Loucy (cell line): ENCODE measurements around the gene SRGAP2C.
"Not testable (repeated sequence)": the region's sequence is repeated elsewhere in the genome, so short reads cannot be mapped to it uniquely, and the experiment has no call there.

Experiments used
- H2AFZ ChIP-seq: fragments of 200-600 bp; sonication (generic); 2 replicates; pipeline ENCODE4 v1.6.0; 2016; ENCODE audit warnings: antibody characterized with exemption, mild to moderate bottlenecking, low read length, moderate library complexity
- H3F3A ChIP-seq: fragments of 200-600 bp; 2 replicates; pipeline ENCODE4 v1.6.0; 2016; ENCODE audit warnings: antibody characterized with exemption, low read depth, mild to moderate bottlenecking
- H3K27me3 ChIP-seq: fragments of 200-600 bp; sonication (generic); 2 replicates; pipeline ENCODE4 v1.6.1; 2014; ENCODE audit warnings: low read length, mild to moderate bottlenecking; ENCODE audit not compliant: insufficient read depth, poor library complexity, severe bottlenecking
- H3K36me3 ChIP-seq: fragments of 200-600 bp; sonication (generic); 2 replicates; pipeline ENCODE4 v1.6.1; 2016; ENCODE audit warnings: low read length; ENCODE audit not compliant: insufficient read depth
- H3K4me1 ChIP-seq: fragments of 200-600 bp; sonication (generic); 2 replicates; pipeline ENCODE4 v1.5.1; 2014; ENCODE audit warnings: low read length, mild to moderate bottlenecking; ENCODE audit not compliant: insufficient read depth, poor library complexity, severe bottlenecking
- H3K4me2 ChIP-seq: fragments of 200-600 bp; sonication (generic); 2 replicates; pipeline ENCODE4 v1.6.0; 2014; ENCODE audit warnings: antibody characterized with exemption, low read length, low read depth, mild to moderate bottlenecking; ENCODE audit not compliant: poor library complexity, severe bottlenecking
- H3K4me3 ChIP-seq: fragments of 200-600 bp; sonication (generic); 2 replicates; pipeline ENCODE4 v1.5.1; 2014; ENCODE audit warnings: low read length, mild to moderate bottlenecking, mixed read lengths; ENCODE audit not compliant: poor library complexity, severe bottlenecking
- H3K79me2 ChIP-seq: fragments of 200-600 bp; sonication (generic); 2 replicates; pipeline ENCODE4 v1.6.1; 2014; ENCODE audit warnings: low read length; ENCODE audit not compliant: insufficient read depth
- H3K9ac ChIP-seq: fragments of 200-600 bp; sonication (generic); 2 replicates; pipeline ENCODE4 v1.6.0; 2014; ENCODE audit warnings: mild to moderate bottlenecking, low read depth, low read length, moderate library complexity; ENCODE audit not compliant: poor library complexity, severe bottlenecking
- H3K9me2 ChIP-seq: fragments of 200-600 bp; sonication (generic); replicated peaks from 2 replicates; pipeline ENCODE4 v1.6.1; 2016; ENCODE audit warnings: low read depth, low read length, mixed read lengths
- H3K9me3 ChIP-seq: fragments of 200-600 bp; sonication (generic); 2 replicates; pipeline ENCODE4 v1.6.1; 2014; ENCODE audit warnings: mild to moderate bottlenecking, antibody characterized with exemption, low read length, low read depth; ENCODE audit not compliant: insufficient read depth
- H4K20me1 ChIP-seq: fragments of 200-600 bp; sonication (generic); 2 replicates; pipeline ENCODE4 v1.6.0; 2014; ENCODE audit warnings: antibody characterized with exemption, low read length, mild to moderate bottlenecking; ENCODE audit not compliant: insufficient read depth, poor library complexity, severe bottlenecking

SRGAP2C gene

DNA sequence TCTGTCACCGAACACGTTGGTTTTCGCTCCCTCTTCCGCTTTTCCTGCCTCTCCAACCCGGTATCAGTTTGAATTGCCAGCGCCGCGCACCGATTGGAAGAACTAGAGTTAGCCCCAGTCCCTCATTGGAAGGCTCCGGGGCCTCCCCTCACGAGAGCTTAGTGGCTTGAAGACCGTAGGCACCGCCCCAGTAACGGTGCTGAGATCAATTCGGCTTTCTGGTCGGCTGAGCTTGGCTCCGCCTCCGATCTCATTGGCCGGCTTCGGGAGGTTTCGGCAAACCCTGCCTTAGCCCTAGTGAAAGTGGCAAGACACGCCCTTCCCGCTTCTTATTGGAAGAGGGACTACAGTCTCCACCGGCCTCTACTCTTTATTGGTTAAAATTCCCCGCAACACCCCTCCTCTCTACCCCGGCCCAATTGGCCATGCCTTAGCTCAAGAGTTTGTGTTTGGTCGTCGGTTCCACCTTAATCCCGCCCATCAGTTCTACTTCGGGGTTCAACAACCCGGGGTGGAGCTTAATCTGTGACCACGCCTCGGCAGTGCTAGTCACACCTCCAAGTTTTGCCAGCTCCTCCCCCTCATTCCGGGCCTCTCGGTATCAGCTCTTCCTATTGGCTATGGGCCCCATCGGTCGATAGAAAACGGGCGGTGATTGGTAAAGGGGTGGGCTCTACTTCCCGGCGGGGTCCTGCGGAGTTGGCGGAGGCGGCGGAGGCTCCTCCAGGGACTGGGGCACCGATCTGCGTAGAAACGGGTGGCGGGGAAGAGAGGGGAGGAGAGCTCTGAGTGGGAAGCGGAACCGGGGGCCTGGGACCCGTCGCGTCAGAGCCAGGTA lies at the start of gene SRGAP2C, which contains the start of gene FAM72B:
Gene SRGAP2C, plus strand, starts transcription at position 686 of the 838 bp plus-strand sequence. CDS start 2,472 bp downstream, outside the sequence.
Gene FAM72B, minus strand, starts transcription at position 51 of the 838 bp plus-strand sequence. CDS start 851 bp downstream, outside the sequence.
- peak within 1 kb of the TSS; percentile 66 for H3K9ac ChIP-seq
- H3K27me3 ChIP-seq, H3K4me1 ChIP-seq, H3F3A ChIP-seq, H4K20me1 ChIP-seq, H3K79me2 ChIP-seq, H3K9me3 ChIP-seq, H3K9me2 ChIP-seq, H2AFZ ChIP-seq, H3K36me3 ChIP-seq: not testable (repeated sequence)
- peak within 1 kb of the TSS; percentile 37 for H3K4me2 ChIP-seq
- H3K4me3 ChIP-seq = peak within 1 kb of the TSS; percentile 71

DNA sequence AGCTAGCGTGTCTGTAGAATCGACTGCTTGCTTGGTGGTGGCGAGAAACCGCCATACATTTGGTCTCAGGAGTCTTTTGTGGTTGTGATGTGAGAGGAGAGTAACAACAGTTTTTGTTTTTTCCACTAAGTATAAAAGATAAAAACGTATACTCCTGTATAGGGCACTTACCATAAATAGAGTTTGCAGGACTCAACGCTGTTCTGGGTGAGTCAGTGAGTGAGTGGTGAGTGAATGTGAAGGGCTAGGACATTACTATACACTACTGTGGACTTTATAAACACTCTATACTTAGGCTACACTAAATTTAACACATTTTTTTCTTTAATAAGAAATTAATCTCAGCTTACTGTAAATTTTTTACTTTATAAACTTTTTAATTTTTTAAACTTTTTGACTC lies 44.4 kb upstream of the SRGAP2C start:
- not testable (repeated sequence) for H4K20me1 ChIP-seq, H3K27me3 ChIP-seq, H3K9me2 ChIP-seq, H3K4me2 ChIP-seq, H2AFZ ChIP-seq, H3K4me1 ChIP-seq, H3K4me3 ChIP-seq, H3K9me3 ChIP-seq, H3F3A ChIP-seq, H3K9ac ChIP-seq, H3K79me2 ChIP-seq, H3K36me3 ChIP-seq

DNA sequence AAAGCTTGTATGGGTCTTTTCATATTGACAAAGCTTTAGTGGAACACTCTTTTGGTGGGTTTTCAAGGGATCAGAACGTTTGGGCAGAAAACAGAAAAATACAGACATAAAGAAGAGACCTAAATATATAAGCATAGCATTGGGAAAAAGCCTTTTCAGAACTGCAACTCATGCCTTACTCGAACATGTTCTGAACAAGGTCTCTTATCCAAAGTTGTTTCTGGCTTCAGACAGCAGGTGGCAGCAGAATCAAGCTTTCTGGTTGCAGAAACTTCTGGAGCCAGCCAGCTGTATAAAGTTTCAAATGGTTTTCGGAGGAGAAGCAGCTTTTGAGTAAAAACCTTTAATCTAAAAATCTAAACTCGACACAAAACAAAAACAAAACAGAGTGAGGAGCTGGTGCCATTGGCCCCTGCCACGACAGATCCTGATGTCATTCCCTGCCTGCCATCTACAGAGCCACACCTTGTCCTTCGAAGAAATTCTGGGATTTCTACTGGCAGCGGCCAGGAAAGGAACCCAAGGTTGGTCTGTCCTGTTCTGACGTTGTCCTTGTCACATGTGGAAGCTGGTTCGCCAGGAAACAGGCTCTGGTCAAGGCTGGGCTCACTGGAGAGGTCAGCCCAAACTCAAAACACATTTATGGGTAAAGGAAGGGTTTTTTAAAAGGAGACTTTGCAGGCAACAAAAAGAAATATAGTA lies 36.1 kb upstream of the SRGAP2C start:
- H3K4me3 ChIP-seq, H3F3A ChIP-seq, H3K9ac ChIP-seq, H2AFZ ChIP-seq, H3K9me2 ChIP-seq, H3K27me3 ChIP-seq, H3K4me1 ChIP-seq, H3K79me2 ChIP-seq, H3K36me3 ChIP-seq, H3K4me2 ChIP-seq, H3K9me3 ChIP-seq, H4K20me1 ChIP-seq: not testable (repeated sequence)

DNA sequence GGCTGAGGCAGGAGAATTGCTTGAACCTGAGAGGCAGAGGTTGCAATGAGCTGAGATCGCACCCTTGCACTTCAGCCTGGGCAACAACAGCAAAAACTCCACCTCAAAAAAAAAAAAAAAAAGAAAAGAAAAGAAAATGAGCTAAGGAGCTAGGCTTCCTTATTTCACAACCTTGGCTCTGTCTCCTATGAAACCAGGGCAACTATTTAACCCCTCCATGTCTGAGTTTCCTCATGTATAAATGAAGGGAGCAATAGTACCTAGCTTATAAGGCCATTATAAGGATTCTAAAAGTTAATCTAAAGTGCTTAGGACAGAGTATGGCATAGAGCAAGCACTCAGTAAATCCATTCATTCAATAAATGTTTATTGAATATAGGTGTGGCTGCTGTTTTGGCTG lies 33.5 kb upstream of the SRGAP2C start:
- H3K4me1 ChIP-seq, H4K20me1 ChIP-seq, H3K36me3 ChIP-seq, H3K4me3 ChIP-seq, H3K4me2 ChIP-seq, H3F3A ChIP-seq, H3K79me2 ChIP-seq, H3K9ac ChIP-seq, H3K9me2 ChIP-seq, H3K27me3 ChIP-seq, H2AFZ ChIP-seq, H3K9me3 ChIP-seq: not testable (repeated sequence)

GRCh38 chr1:121152788-121153187 lies 32.0 kb upstream of the SRGAP2C start:
- not testable (repeated sequence) for H3F3A ChIP-seq, H3K4me2 ChIP-seq

GRCh38 chr1:121154811-121155210 lies 30.0 kb upstream of the SRGAP2C start:
- not testable (repeated sequence) for H3K9me3 ChIP-seq, H3K9me2 ChIP-seq, H4K20me1 ChIP-seq, H3K4me3 ChIP-seq, H3K79me2 ChIP-seq, H3K9ac ChIP-seq, H3K4me2 ChIP-seq, H3F3A ChIP-seq, H3K27me3 ChIP-seq, H2AFZ ChIP-seq, H3K36me3 ChIP-seq, H3K4me1 ChIP-seq

More at GRCh38 chr1:121152788-121153187, 32.0 kb upstream of the SRGAP2C start:
- not testable (repeated sequence) for H3K36me3 ChIP-seq, H4K20me1 ChIP-seq, H3K9me3 ChIP-seq, H2AFZ ChIP-seq, H3K4me3 ChIP-seq, H3K9ac ChIP-seq, H3K4me1 ChIP-seq, H3K9me2 ChIP-seq, H3K27me3 ChIP-seq, H3K79me2 ChIP-seq
